WTC11 (cell line): ENCODE measurements around the gene PPP1R2. TPM values are rescaled to one million over a fixed set of nuclear protein-coding genes. Genes with fewer than 3 reads are reported as not detected.

Experiments
- ATAC-seq: fragments of 200-7000 bp; cut with Tn5 transposase; 2 replicates; pipeline ENCODE4 v1.10.0; 2021; ENCODE audit warnings: mild to moderate bottlenecking, moderate library complexity
- CTCF ChIA-PET: fragments of 300-600 bp; sonication (Branson Sonifier 250); formaldehyde crosslinking; loops from one replicate; lab custom pipeline; 2021; ENCODE audit warnings: antibody characterized with exemption; lab: Charles Lee
- POLR2A ChIA-PET: fragments of 350-600 bp; sonication (Branson Sonifier 250); formaldehyde crosslinking; loops from one replicate; lab custom pipeline; 2021; ENCODE audit warnings: antibody characterized with exemption; lab: Charles Lee
- DNase-seq: peaks from one replicate; pipeline ENCODE4 v3.0.0; 2021; ENCODE audit warnings: low spot score
- H3K27ac Mint-ChIP-seq: 2 replicates; pipeline ENCODE4 v1.8.0; 2021; ENCODE audit warnings: mixed read lengths
- H3K27me3 Mint-ChIP-seq: 2 replicates; pipeline ENCODE4 v1.8.0; 2021; ENCODE audit warnings: low read depth, mild to moderate bottlenecking, moderate library complexity, mixed read lengths
- H3K36me3 Mint-ChIP-seq: 2 replicates; pipeline ENCODE4 v1.8.0; 2021; ENCODE audit warnings: mixed read lengths
- H3K4me1 Mint-ChIP-seq: 2 replicates; pipeline ENCODE4 v1.8.0; 2022; ENCODE audit warnings: mixed read lengths
- H3K4me3 Mint-ChIP-seq: 2 replicates; pipeline ENCODE4 v1.8.0; 2021; ENCODE audit warnings: mild to moderate bottlenecking, moderate library complexity, mixed read lengths
- H3K9me3 Mint-ChIP-seq: 2 replicates; pipeline ENCODE4 v1.8.0; 2021; ENCODE audit warnings: mixed read lengths
- AR ChIP-seq: fragments of 250-450 bp; sonication (Bioruptor Pico); IDR thresholded peaks from 2 replicates; pipeline ENCODE4 v1.9.0; 2021; ENCODE audit warnings: mild to moderate bottlenecking
- E2F5 ChIP-seq: sonication (generic); formaldehyde crosslinking; IDR thresholded peaks from 2 replicates; pipeline ENCODE4 v1.8.1; 2022; ENCODE audit warnings: mild to moderate bottlenecking, moderate library complexity, missing genetic modification reagents
- ESRRA ChIP-seq: sonication (generic); formaldehyde crosslinking; IDR thresholded peaks from 2 replicates; pipeline ENCODE4 v1.8.1; 2022; ENCODE audit warnings: mild to moderate bottlenecking, missing genetic modification reagents, borderline replicate concordance
- ETV6 ChIP-seq: sonication (generic); formaldehyde crosslinking; IDR thresholded peaks from 2 replicates; pipeline ENCODE4 v1.8.1; 2022; ENCODE audit warnings: mild to moderate bottlenecking, missing genetic modification reagents
- GABPB1 ChIP-seq: sonication (generic); formaldehyde crosslinking; IDR thresholded peaks from 2 replicates; pipeline ENCODE4 v1.8.1; 2023; ENCODE audit warnings: mild to moderate bottlenecking, missing genetic modification reagents
- HMGA2 ChIP-seq: fragments of 250-450 bp; sonication (Bioruptor Pico); IDR thresholded peaks from 2 replicates; pipeline ENCODE4 v1.4.0; 2021; ENCODE audit warnings: mild to moderate bottlenecking, moderate library complexity
- MXD4 ChIP-seq: fragments of 250-450 bp; sonication (Bioruptor Pico); IDR thresholded peaks from 2 replicates; pipeline ENCODE4 v1.8.0; 2021; ENCODE audit warnings: mild to moderate bottlenecking, moderate library complexity, borderline replicate concordance
- NR1H2 ChIP-seq: sonication (generic); formaldehyde crosslinking; IDR thresholded peaks from 2 replicates; pipeline ENCODE4 v1.9.0; 2021; ENCODE audit warnings: mild to moderate bottlenecking, moderate library complexity, missing genetic modification reagents
- NR2C2 ChIP-seq: sonication (generic); formaldehyde crosslinking; IDR thresholded peaks from 2 replicates; pipeline ENCODE4 v1.8.0; 2022; ENCODE audit warnings: mild to moderate bottlenecking, missing genetic modification reagents
- NR3C1 ChIP-seq: sonication (generic); formaldehyde crosslinking; conservative IDR thresholded peaks from 2 replicates; pipeline ENCODE4 v1.8.1; 2023; ENCODE audit warnings: low read depth, mild to moderate bottlenecking, missing genetic modification reagents
- PRRX2 ChIP-seq: fragments of 250-450 bp; sonication (Bioruptor Pico); IDR thresholded peaks from 2 replicates; pipeline ENCODE4 v1.8.0; 2021; ENCODE audit warnings: mild to moderate bottlenecking
- TP53 ChIP-seq: sonication (generic); formaldehyde crosslinking; IDR thresholded peaks from 2 replicates; pipeline ENCODE4 v1.8.1; 2023; ENCODE audit warnings: mild to moderate bottlenecking, missing genetic modification reagents
- ZNF121 ChIP-seq: sonication (generic); formaldehyde crosslinking; IDR thresholded peaks from 2 replicates; pipeline ENCODE4 v1.8.0; 2023; ENCODE audit warnings: missing genetic modification reagents
- ZNF317 ChIP-seq: sonication (generic); formaldehyde crosslinking; IDR thresholded peaks from 2 replicates; pipeline ENCODE4 v1.8.1; 2023; ENCODE audit warnings: low read depth, mild to moderate bottlenecking, moderate library complexity, missing genetic modification reagents, borderline replicate concordance
- ZNF416 ChIP-seq: fragments of 250-450 bp; sonication (Bioruptor Pico); IDR thresholded peaks from 2 replicates; pipeline ENCODE4 v1.9.0; 2021; ENCODE audit warnings: mild to moderate bottlenecking, inconsistent platforms
- ZNF512 ChIP-seq: sonication (generic); formaldehyde crosslinking; IDR thresholded peaks from 2 replicates; pipeline ENCODE4 v1.8.1; 2022; ENCODE audit warnings: missing genetic modification reagents, borderline replicate concordance
- ZNF671 ChIP-seq: fragments of 250-450 bp; sonication (Bioruptor Pico); IDR thresholded peaks from 2 replicates; pipeline ENCODE4 v1.8.0; 2021; ENCODE audit warnings: mild to moderate bottlenecking
- total RNA-seq: library from RNA; stranded (reverse); gene quantifications from 3 replicates; pipeline ENCODE4 v1.2.3, GENCODE V29; 2021
- TF ChIP-seq, protein P1 (sequence below): fragments of 250-450 bp; sonication (Bioruptor Pico); IDR thresholded peaks from 2 replicates; pipeline ENCODE4 v1.9.0; 2021; ENCODE audit warnings: mild to moderate bottlenecking, borderline replicate concordance
- TF ChIP-seq, protein P2 (sequence below): fragments of 250-450 bp; sonication (Bioruptor Pico); IDR thresholded peaks from 2 replicates; pipeline ENCODE4 v1.9.0; 2021; ENCODE audit warnings: mild to moderate bottlenecking
- TF ChIP-seq, protein P3 (sequence below): sonication (generic); formaldehyde crosslinking; IDR thresholded peaks from 2 replicates; pipeline ENCODE4 v1.8.0; 2022; ENCODE audit warnings: mild to moderate bottlenecking, missing genetic modification reagents

The PPP1R2 gene
- total RNA-seq, 1 experiment from 2014 or later, result 28.1 TPM

- Mint-ChIP-seq H3K27me3 (peaks cover 37% of the 10 kb centered on the region), H3K4me1 (peaks cover 21% of the 10 kb centered on the region), H3K9me3 (no peaks in the 10 kb centered on the region), H3K4me3 (no peak overlapping the region), H3K27ac (no peak overlapping the region)
- no peak for DNase-seq
- ChIA-PET POLR2A (no interaction called here), CTCF (interaction anchor here (3.2 kb wide), 1 partner anchor 283 kb away, joined by 16 read pairs; the partner anchor contains the start of gene XXYLT1)
- ATAC-seq, result no peak
- TF ChIP-seq NR1H2 (no peak), ZNF416 (CRISPR knock-in tag) (no peak), NR3C1 (CRISPR knock-in tag) (no peak), GABPB1 (CRISPR knock-in tag) (no peak), ESRRA (CRISPR knock-in tag) (no peak), TP53 (CRISPR knock-in tag) (no peak), E2F5 (CRISPR knock-in tag) (no peak), NR2C2 (CRISPR knock-in tag) (no peak), HMGA2 (CRISPR knock-in tag) (no peak), ZNF671 (CRISPR knock-in tag) (no peak), ZNF317 (CRISPR knock-in tag) (no peak)
- TF ChIP-seq, protein P1, sequence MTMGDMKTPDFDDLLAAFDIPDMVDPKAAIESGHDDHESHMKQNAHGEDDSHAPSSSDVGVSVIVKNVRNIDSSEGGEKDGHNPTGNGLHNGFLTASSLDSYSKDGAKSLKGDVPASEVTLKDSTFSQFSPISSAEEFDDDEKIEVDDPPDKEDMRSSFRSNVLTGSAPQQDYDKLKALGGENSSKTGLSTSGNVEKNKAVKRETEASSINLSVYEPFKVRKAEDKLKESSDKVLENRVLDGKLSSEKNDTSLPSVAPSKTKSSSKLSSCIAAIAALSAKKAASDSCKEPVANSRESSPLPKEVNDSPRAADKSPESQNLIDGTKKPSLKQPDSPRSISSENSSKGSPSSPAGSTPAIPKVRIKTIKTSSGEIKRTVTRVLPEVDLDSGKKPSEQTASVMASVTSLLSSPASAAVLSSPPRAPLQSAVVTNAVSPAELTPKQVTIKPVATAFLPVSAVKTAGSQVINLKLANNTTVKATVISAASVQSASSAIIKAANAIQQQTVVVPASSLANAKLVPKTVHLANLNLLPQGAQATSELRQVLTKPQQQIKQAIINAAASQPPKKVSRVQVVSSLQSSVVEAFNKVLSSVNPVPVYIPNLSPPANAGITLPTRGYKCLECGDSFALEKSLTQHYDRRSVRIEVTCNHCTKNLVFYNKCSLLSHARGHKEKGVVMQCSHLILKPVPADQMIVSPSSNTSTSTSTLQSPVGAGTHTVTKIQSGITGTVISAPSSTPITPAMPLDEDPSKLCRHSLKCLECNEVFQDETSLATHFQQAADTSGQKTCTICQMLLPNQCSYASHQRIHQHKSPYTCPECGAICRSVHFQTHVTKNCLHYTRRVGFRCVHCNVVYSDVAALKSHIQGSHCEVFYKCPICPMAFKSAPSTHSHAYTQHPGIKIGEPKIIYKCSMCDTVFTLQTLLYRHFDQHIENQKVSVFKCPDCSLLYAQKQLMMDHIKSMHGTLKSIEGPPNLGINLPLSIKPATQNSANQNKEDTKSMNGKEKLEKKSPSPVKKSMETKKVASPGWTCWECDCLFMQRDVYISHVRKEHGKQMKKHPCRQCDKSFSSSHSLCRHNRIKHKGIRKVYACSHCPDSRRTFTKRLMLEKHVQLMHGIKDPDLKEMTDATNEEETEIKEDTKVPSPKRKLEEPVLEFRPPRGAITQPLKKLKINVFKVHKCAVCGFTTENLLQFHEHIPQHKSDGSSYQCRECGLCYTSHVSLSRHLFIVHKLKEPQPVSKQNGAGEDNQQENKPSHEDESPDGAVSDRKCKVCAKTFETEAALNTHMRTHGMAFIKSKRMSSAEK (CRISPR knock-in tag), result no peak
- TF ChIP-seq, protein P2, sequence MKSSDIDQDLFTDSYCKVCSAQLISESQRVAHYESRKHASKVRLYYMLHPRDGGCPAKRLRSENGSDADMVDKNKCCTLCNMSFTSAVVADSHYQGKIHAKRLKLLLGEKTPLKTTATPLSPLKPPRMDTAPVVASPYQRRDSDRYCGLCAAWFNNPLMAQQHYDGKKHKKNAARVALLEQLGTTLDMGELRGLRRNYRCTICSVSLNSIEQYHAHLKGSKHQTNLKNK (CRISPR knock-in tag), result no peak
- TF ChIP-seq, all 79 proteins: peak for 0
- no peaks in the 10 kb centered on the region for H3K36me3 Mint-ChIP-seq
These were observed 11.3 kb upstream of the PPP1R2 start for GRCh38 chr3:195554458-195554857.

DNA sequence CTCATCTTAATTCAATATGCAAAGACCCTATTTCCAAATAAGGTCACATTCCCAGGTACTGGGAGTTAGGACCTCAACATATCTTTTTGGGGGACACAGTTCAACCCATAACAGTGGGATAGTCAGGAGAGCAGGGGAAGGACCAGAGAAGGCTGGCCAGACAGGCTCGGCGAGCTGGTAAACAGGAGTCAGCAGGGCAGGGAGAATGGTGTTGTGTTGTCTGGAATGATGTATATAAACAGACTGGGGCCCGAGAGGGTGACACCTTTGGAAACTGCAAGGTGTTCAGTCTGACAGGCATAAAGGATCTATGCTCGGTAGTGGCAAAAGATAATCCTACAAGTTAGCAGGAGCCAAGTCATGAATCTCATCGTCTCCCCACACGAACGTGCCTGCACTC is 10.1 kb upstream of the PPP1R2 start:
- ChIA-PET CTCF (no interaction called here), POLR2A (no interaction called here)
- Mint-ChIP-seq H3K27me3 (peaks cover 43% of the 10 kb centered on the region), H3K27ac (no peak overlapping the region), H3K9me3 (no peaks in the 10 kb centered on the region), H3K4me3 (no peak overlapping the region), H3K4me1 (peaks cover 29% of the 10 kb centered on the region), H3K36me3 (no peaks in the 10 kb centered on the region)
- DNase-seq (no peak), ATAC-seq (no peak)
- TF ChIP-seq ZNF121 (CRISPR knock-in tag) (no peak), PRRX2 (CRISPR knock-in tag) (no peak), ZNF512 (CRISPR knock-in tag) (no peak)

GRCh38 chr3:195551381-195551978 is 8.4 kb upstream of the PPP1R2 start:
- no peaks in the 10 kb centered on the region for H3K36me3 Mint-ChIP-seq
- POLR2A ChIA-PET, result no interaction called here
- CTCF ChIA-PET, result interaction anchor here (1.4 kb wide), 1 partner anchor 280 kb away, joined by 4 read pairs; the partner anchor contains the start of gene XXYLT1
- H3K9me3 Mint-ChIP-seq, result no peaks in the 10 kb centered on the region
- H3K4me1 Mint-ChIP-seq, result peaks cover 35% of the 10 kb centered on the region
- DNase-seq (no peak), ATAC-seq (no peak)
- H3K27ac Mint-ChIP-seq, result no peak overlapping the region
- H3K27me3 Mint-ChIP-seq, result peaks cover 55% of the 10 kb centered on the region
- H3K4me3 Mint-ChIP-seq, result no peak overlapping the region
- TF ChIP-seq MXD4 (CRISPR knock-in tag) (no peak), ETV6 (no peak), AR (CRISPR knock-in tag) (no peak)
- TF ChIP-seq, protein P3, sequence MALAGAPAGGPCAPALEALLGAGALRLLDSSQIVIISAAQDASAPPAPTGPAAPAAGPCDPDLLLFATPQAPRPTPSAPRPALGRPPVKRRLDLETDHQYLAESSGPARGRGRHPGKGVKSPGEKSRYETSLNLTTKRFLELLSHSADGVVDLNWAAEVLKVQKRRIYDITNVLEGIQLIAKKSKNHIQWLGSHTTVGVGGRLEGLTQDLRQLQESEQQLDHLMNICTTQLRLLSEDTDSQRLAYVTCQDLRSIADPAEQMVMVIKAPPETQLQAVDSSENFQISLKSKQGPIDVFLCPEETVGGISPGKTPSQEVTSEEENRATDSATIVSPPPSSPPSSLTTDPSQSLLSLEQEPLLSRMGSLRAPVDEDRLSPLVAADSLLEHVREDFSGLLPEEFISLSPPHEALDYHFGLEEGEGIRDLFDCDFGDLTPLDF (CRISPR knock-in tag), result no peak
